Right cardiac atrium (tissue), 5 donors: ENCODE data around the gene SNX12. TPM values are rescaled to one million over a fixed set of nuclear protein-coding genes. Genes with fewer than 3 reads are reported as not detected.
A peak's percentile ranks its signal among the peaks of the same experiment; 100 is the strongest.

ENCODE experiments used
- ATAC-seq, 2 donors: fragments of 200-7000 bp; cut with Tn5 transposase; one replicate each; pipeline versions ENCODE4 v1.8.0 to v1.9.1; 2020; ENCODE audit warnings: moderate library complexity in 2 of 2, mild to moderate bottlenecking in 1 of 2
- DNase-seq, 3 donors: peaks; one replicate each; pipeline ENCODE4 v3.0.0-alpha.2; 2020
- H3K27ac ChIP-seq: one replicate; pipeline ENCODE4 v1.5.1; 2013; ENCODE audit warnings: mild to moderate bottlenecking, low read length, control low read depth, moderate library complexity
- H3K27me3 ChIP-seq: one replicate; pipeline ENCODE4 v1.6.1; 2013; ENCODE audit not compliant: control insufficient read depth, insufficient read depth
- H3K4me1 ChIP-seq: one replicate; pipeline ENCODE4 v1.6.1; 2013; ENCODE audit warnings: low read length; ENCODE audit not compliant: control insufficient read depth, insufficient read depth
- H3K4me3 ChIP-seq: one replicate; pipeline ENCODE4 v1.5.1; 2013; ENCODE audit warnings: low read length, control low read depth
- H3K9me3 ChIP-seq: one replicate; pipeline ENCODE4 v1.6.1; 2013; ENCODE audit warnings: low read length; ENCODE audit not compliant: control insufficient read depth
- WGBS: extraction: QIAGEN DNeasy Blood & Tissue Kit; methylation state at CpG from one replicate; pipeline ENCODE4 v1.1.7; 2013; 5-methylcytosine and 5-hydroxymethylcytosine counted together
- intact Hi-C, 4 donors: fragments of 100-400 bp; cut with DNase I; formaldehyde crosslinking; loops; one replicate each; pipeline versions ENCODE4 v1.11.0 to v1.14.0; 2022 to 2023
- long read RNA-seq, 4 donors: library from polyadenylated mRNA; unstranded; transcript quantifications; one replicate each; pipeline ENCODE4 v2.0.0, GENCODE V29; 2020 to 2021
- polyA plus RNA-seq: library from polyadenylated mRNA; stranded (reverse); fragments of 200-250 nt; gene quantifications from one replicate; pipeline ENCODE4 v1.2.3, GENCODE V29; 2013
- total RNA-seq, 4 donors: library from RNA; stranded (reverse); fragmentation: NEBNext Ultra II Directional; extraction: Animal tissue kit (Norgen Biotek cat#: 25700); gene quantifications; one replicate each; pipeline ENCODE4 v1.2.1, GENCODE V29; 2021
- donor health status: healthy with polysubstance abuse.
- donor health status: DM: no; HTN: yes; CAD: no.
- donor health status: DM: no; HTN: no; CAD: no.
- donor health status: DM: no; HTN: yes; CAD: no; lungs with severe emphysema.
- donor health status: DM: yes; HTN: yes; CAD: no.

The SNX12 gene
- 10 to 100 TPM; 46.8 to 54.2 (median 50.6) TPM for total RNA-seq
- polyA plus RNA-seq, result 26.1 TPM
- long read RNA-seq, donor 1, partial matches to known transcripts, result 0 of 15 reads
- long read RNA-seq, donor 1, other reads (novel, unspliced or antisense), result 15 of 15 reads
- long read RNA-seq, donor 2, partial matches to known transcripts, result 0 of 3 reads
- long read RNA-seq, donor 2, other reads (novel, unspliced or antisense), result 2 of 3 reads
- long read RNA-seq, donor 3, partial matches to known transcripts, result 0 of 17 reads
- long read RNA-seq, donor 3, other reads (novel, unspliced or antisense), result 14 of 17 reads
- long read RNA-seq, donor 4, partial matches to known transcripts, result 0 of 4 reads
- long read RNA-seq, donor 4, other reads (novel, unspliced or antisense), result 3 of 4 reads

- Histone ChIP-seq H3K9me3 (no peaks in the 10 kb centered on the region), H3K27ac (peak within 1 kb of the TSS; percentile 95), H3K4me3 (peak within 1 kb of the TSS; percentile 92), H3K4me1 (no peaks in the 10 kb centered on the region), H3K27me3 (no peaks in the 10 kb centered on the region)
- under 1% methylated on average over 73 of the region's 73 CpGs for WGBS
- DNase-seq (peak; percentile 91 to 97 (median 95)), ATAC-seq (peak; percentile 99)
- intact Hi-C loops, result no loop called here
Observed at GRCh38 chrX:71068044-71068918, at the start of gene SNX12. Gene SNX12, minus strand, starts transcription at chrX:71068334. Its CDS starts 28 bp downstream, at chrX:71068306.

DNA sequence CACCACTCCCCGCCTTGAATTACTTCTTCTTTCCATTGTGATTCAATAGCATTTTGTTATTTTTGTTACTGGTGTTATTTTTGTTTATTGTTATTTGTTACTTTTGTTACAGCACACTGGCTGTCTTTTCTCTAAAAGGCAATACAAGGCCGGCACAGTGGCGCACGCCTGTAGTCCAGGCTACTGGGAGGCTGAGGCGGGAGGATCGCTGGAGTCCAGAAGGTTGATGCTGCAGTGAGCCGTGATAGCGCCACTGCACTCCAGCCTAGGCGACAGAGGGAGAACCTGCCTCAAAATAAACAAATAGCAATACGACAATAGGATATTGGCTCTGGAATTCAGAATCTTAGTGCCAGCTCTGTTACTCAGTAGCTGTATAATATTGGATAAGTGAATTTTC lies 49.2 kb upstream of the SNX12 start:
- Histone ChIP-seq H3K4me3 (no peak overlapping the region), H3K27ac (no peak overlapping the region), H3K9me3 (no peaks in the 10 kb centered on the region), H3K27me3 (no peaks in the 10 kb centered on the region), H3K4me1 (no peaks in the 10 kb centered on the region)
- DNase-seq (no peak), ATAC-seq (no peak)
- intact Hi-C loops, result no loop called here
- 83% methylated on average over 10 of the region's 10 CpGs for WGBS

- H3K27ac ChIP-seq, result no peak overlapping the region
- H3K27me3 ChIP-seq, result no peaks in the 10 kb centered on the region
- 70% methylated on average over 5 of the region's 5 CpGs for WGBS
- no peak overlapping the region for H3K4me3 ChIP-seq
- H3K4me1 ChIP-seq, result no peaks in the 10 kb centered on the region
- DNase-seq (no peak), ATAC-seq (no peak)
- intact Hi-C loops, result no loop called here
- H3K9me3 ChIP-seq, result no peaks in the 10 kb centered on the region
Observed at GRCh38 chrX:71111921-71112431, 43.8 kb upstream of the SNX12 start.

DNA sequence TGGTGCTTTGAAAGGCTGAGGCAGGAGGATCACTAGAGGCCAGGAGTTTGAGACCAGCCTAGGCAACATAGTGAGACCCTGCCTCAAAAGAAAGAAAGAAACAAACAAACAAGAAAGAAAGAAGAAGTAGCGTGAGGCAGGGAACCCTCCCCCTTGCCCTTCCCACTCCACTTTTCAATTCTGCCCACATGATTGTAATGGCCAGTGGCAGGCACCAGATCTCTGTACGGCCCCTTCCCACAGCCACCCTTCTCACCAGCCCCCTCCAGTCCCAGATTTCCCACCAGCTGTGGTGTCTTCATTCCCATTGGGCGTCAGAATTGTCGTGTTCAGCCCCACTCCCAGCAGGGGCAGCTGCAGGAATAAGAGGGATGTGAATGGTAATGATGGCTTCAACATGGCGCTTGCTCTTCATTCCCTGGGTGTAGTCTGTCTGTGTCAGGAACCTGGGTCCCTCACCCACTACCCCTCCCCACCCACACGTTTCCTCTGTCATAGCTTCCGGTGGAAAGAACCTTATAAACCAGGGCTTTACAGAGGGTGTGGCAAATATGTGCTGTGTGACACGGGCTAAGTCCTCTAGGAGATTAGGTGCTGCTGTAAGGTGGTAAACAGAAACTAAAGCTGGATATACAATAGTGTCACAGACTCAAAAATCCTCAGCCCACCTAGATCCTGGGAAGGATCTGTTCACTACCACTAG lies 43.2 kb upstream of the SNX12 start, which contains the start of gene IL2RG:
IL2RG (minus strand) TSS at position 437 of the 703 bp plus-strand sequence; CDS start at position 399, 38 bp downstream.
- no peaks in the 10 kb centered on the region for H3K4me1 ChIP-seq
- no peaks in the 10 kb centered on the region for H3K9me3 ChIP-seq
- 68% methylated on average over 8 of the region's 8 CpGs for WGBS
- intact Hi-C loops, result no loop called here
- H3K27me3 ChIP-seq, result no peaks in the 10 kb centered on the region
- ATAC-seq (peak in 1 of 2 donors; percentile 63), DNase-seq (no peak)
- no peak within 1 kb of the TSS for H3K4me3 ChIP-seq
- H3K27ac ChIP-seq, result no peak within 1 kb of the TSS

DNA sequence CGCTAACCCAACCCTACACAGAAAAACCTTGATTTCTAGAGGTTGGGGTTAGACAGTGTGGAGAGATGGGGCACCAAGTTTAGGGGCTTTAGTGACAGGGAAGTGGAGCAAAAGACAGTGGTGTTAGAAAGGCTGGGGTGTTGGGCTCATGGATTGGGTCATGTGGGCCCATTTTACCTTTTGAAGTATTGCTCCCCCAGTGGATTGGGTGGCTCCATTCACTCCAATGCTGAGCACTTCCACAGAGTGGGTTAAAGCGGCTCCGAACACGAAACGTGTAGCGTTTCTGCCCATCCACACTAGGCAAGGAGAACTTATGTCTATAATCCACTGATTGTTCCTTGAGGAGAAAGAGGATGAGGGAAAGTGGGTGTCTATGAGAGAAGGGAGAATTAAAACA lies 40.9 kb upstream of the SNX12 start:
- H3K27ac ChIP-seq, result no peak overlapping the region
- DNase-seq (no peak), ATAC-seq (no peak)
- H3K27me3 ChIP-seq, result no peaks in the 10 kb centered on the region
- no peaks in the 10 kb centered on the region for H3K4me1 ChIP-seq
- no peaks in the 10 kb centered on the region for H3K9me3 ChIP-seq
- intact Hi-C loops, result no loop called here
- no peak overlapping the region for H3K4me3 ChIP-seq
- WGBS, result 96% methylated on average over 6 of the region's 6 CpGs

DNA sequence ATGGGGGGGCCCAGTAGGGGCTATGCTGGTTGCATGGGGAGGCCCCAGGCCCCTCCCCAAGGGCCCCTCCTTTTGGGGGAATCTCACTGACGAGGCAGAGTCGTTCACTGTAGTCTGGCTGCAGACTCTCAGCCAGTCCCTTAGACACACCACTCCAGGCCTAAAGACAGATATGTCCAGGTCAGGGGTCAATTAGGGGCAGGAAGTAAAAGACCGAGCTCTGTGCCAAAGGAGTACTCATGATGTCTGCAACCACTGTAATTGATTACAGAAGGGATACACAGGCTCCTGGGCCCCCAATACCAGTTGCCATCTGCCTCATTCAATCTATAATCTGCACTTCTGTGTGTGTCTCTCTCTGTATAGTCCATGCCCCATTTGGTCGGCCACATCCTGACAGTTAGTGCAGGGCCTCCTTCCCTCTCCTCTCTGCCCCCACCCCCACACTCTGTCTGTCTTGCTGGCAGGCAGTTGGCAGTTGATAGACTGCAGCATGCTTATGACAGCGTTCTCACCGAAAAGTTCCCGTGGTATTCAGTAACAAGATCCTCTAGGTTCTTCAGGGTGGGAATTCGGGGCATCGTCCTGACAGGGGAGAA lies 39.7 kb upstream of the SNX12 start:
- no peak for DNase-seq
- no peak for ATAC-seq
- intact Hi-C loops, result no loop called here
- no peak overlapping the region for H3K27ac ChIP-seq
- no peak overlapping the region for H3K4me3 ChIP-seq
- no peaks in the 10 kb centered on the region for H3K27me3 ChIP-seq
- no peaks in the 10 kb centered on the region for H3K4me1 ChIP-seq
- 38% methylated on average over 9 of the region's 9 CpGs for WGBS
- no peaks in the 10 kb centered on the region for H3K9me3 ChIP-seq

DNA sequence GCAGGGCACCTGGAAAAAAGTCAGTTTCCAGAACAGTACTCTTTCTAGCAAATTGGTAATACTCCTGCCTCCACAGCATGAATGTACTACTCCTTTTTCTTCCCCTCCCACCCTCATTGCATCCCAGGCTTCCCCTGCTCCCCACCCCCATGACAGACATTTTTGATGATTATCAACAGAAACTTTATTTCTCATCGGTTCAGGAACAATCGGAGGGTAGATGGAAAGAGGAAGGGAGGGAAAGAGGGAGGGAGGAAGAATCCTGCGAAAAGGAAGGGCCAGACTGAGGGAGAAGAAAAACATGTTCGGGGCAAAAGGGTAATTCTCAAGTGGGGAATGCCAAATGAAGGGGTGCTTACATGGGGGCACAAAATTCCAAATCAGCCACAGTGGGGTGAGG lies 39.1 kb upstream of the SNX12 start:
- no peak for ATAC-seq
- no peak for DNase-seq
- Histone ChIP-seq H3K27ac (no peak overlapping the region), H3K9me3 (no peaks in the 10 kb centered on the region), H3K27me3 (no peaks in the 10 kb centered on the region), H3K4me1 (no peaks in the 10 kb centered on the region), H3K4me3 (no peak overlapping the region)
- intact Hi-C loops, result no loop called here
- WGBS, result 61% methylated on average over 4 of the region's 4 CpGs

- no peak within 1 kb of the TSS for H3K4me3 ChIP-seq
- no peak within 1 kb of the TSS for H3K27ac ChIP-seq
- 82% methylated on average over 1 of the region's 1 CpG for WGBS
- intact Hi-C loops, result no loop called here
- no peak for DNase-seq
- H3K27me3 ChIP-seq, result no peaks in the 10 kb centered on the region
- ATAC-seq, result no peak
- H3K9me3 ChIP-seq, result no peaks in the 10 kb centered on the region
- no peaks in the 10 kb centered on the region for H3K4me1 ChIP-seq
Observed at GRCh38 chrX:71106427-71106826, 38.3 kb upstream of the SNX12 start, which contains the start of gene CXorf65. Gene CXorf65, minus strand, starts transcription at chrX:71106740. Its CDS starts 184 bp downstream, at chrX:71106556.

GRCh38 chrX:71105628-71106027 lies 37.5 kb upstream of the SNX12 start:
- H3K27me3 ChIP-seq, result no peaks in the 10 kb centered on the region
- WGBS, result 90% methylated on average over 3 of the region's 3 CpGs
- DNase-seq, result no peak
- no peaks in the 10 kb centered on the region for H3K4me1 ChIP-seq
- no peaks in the 10 kb centered on the region for H3K9me3 ChIP-seq
- intact Hi-C loops, result no loop called here
- H3K27ac ChIP-seq, result no peak overlapping the region
- no peak overlapping the region for H3K4me3 ChIP-seq
- no peak for ATAC-seq
